ENCODE results near the gene NLRP5.

DNA sequence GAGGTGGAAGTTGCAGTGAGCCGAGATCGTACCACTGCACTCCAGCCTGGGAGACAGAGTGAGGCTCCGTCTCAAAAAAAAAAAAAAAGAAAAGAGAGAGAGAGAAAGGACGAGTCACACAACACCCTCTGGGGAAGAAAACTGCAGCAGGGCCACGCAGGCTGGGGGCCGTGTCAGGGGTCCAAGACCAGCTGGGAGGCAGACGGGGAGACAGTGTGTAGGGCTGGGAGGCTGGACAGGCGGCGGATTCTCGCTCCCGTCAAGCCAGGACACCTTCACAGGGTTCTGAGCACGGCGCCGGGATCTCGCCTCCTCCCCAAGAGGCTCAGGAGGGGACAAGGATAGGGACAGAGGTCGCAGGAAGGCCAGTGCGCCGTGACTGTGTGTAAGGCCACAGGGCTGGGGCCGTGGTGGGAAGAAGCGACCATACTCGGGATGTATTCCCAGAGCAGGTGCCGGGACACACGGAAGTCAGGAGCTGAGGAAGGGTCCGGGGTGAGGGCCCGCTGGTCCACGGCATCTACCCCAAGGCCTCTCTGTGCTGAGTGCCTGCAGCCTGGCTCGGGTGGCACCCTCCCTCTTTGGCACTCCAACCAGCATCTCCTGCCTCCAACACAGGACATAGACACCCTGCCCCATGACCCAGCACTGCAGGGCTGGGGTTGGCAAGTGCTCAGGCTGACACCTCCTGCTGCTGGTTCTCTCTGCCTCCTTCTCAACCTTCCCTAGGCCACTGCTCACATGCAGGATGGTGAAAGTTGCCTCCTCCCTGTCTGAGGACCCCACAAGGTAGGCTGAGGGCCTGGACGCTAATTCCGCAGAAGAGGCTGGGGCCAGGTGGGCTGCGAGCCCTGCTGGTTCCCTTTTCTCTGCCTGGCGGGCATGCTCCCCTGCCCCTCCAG lies 113.3 kb downstream of the NLRP5 start:
- TF ChIP-seq EZH2 (IDR thresholded peaks at IDR 0.05; ENCODE audit: borderline replicate concordance, low read depth, low read length, severe bottlenecking) = no peak
- TF ChIP-seq, protein P1, sequence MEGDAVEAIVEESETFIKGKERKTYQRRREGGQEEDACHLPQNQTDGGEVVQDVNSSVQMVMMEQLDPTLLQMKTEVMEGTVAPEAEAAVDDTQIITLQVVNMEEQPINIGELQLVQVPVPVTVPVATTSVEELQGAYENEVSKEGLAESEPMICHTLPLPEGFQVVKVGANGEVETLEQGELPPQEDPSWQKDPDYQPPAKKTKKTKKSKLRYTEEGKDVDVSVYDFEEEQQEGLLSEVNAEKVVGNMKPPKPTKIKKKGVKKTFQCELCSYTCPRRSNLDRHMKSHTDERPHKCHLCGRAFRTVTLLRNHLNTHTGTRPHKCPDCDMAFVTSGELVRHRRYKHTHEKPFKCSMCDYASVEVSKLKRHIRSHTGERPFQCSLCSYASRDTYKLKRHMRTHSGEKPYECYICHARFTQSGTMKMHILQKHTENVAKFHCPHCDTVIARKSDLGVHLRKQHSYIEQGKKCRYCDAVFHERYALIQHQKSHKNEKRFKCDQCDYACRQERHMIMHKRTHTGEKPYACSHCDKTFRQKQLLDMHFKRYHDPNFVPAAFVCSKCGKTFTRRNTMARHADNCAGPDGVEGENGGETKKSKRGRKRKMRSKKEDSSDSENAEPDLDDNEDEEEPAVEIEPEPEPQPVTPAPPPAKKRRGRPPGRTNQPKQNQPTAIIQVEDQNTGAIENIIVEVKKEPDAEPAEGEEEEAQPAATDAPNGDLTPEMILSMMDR (IDR thresholded peaks at IDR 0.05; ENCODE audit: borderline replicate concordance, extremely low read depth, low read length, poor library complexity, severe bottlenecking) = no peak

Data from DND-41 (cell line).